Lower leg skin (tissue), 3 donors: ENCODE measurements around the gene FGF9.

Experiments used
- POLR2A ChIP-seq, 2 donors: fragments of 450-650 bp; IDR thresholded peaks; one replicate each; pipeline ENCODE4 v1.6.1; 2016 to 2017; ENCODE audit warnings: antibody characterized with exemption in 2 of 2, mild to moderate bottlenecking in 1 of 2, moderate library complexity in 1 of 2
- TF ChIP-seq, protein P1 (sequence below), 3 donors: fragments of 450-650 bp; IDR thresholded peaks; one replicate each; pipeline ENCODE4 v1.5.1; 2016; ENCODE audit warnings: antibody characterized with exemption in 3 of 3, mild to moderate bottlenecking in 3 of 3, moderate library complexity in 2 of 3

- no peak for TF ChIP-seq POLR2A (IDR thresholded peaks at IDR 0.05)
- TF ChIP-seq, protein P1, sequence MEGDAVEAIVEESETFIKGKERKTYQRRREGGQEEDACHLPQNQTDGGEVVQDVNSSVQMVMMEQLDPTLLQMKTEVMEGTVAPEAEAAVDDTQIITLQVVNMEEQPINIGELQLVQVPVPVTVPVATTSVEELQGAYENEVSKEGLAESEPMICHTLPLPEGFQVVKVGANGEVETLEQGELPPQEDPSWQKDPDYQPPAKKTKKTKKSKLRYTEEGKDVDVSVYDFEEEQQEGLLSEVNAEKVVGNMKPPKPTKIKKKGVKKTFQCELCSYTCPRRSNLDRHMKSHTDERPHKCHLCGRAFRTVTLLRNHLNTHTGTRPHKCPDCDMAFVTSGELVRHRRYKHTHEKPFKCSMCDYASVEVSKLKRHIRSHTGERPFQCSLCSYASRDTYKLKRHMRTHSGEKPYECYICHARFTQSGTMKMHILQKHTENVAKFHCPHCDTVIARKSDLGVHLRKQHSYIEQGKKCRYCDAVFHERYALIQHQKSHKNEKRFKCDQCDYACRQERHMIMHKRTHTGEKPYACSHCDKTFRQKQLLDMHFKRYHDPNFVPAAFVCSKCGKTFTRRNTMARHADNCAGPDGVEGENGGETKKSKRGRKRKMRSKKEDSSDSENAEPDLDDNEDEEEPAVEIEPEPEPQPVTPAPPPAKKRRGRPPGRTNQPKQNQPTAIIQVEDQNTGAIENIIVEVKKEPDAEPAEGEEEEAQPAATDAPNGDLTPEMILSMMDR (IDR thresholded peaks at IDR 0.05) = no peak
Observed at GRCh38 chr13:21723807-21724505, 53.1 kb downstream of the FGF9 start.
